Activated CD8-positive, alpha-beta T cell treated with anti-CD3 and anti-CD28 coated beads for 36 hours (primary cell): Measurements from ENCODE around the gene ERGIC1. TPM values are rescaled to one million over a fixed set of nuclear protein-coding genes. Genes with fewer than 3 reads are reported as not detected.

Experiments used
- ATAC-seq: fragments of 200-7000 bp; cut with Tn5 transposase; one replicate; pipeline ENCODE4 v1.10.0; 2021; ENCODE audit warnings: mild to moderate bottlenecking, moderate library complexity
- CTCF ChIA-PET: fragments of 350-600 bp; sonication (Branson Sonifier 250); formaldehyde crosslinking; loops from one replicate; lab custom pipeline; 2021; ENCODE audit warnings: antibody characterized with exemption; lab: Charles Lee
- POLR2A ChIA-PET: fragments of 350-600 bp; sonication (Branson Sonifier 250); formaldehyde crosslinking; loops from one replicate; lab custom pipeline; 2021; ENCODE audit warnings: antibody characterized with exemption; lab: Charles Lee
- DNase-seq: peaks from one replicate; pipeline ENCODE4 v3.0.0-alpha.2; 2020
- H3K27ac Mint-ChIP-seq: one replicate; pipeline ENCODE4 v1.8.0; 2021; ENCODE audit warnings: mild to moderate bottlenecking, mixed read lengths
- H3K27me3 Mint-ChIP-seq: one replicate; pipeline ENCODE4 v1.8.0; 2021; ENCODE audit warnings: mixed read lengths
- H3K36me3 Mint-ChIP-seq: one replicate; pipeline ENCODE4 v1.8.0; 2021; ENCODE audit warnings: low read depth, mixed read lengths
- H3K4me1 Mint-ChIP-seq: one replicate; pipeline ENCODE4 v1.8.0; 2021; ENCODE audit warnings: low read depth, mixed read lengths
- H3K4me3 Mint-ChIP-seq: one replicate; pipeline ENCODE4 v1.8.0; 2021; ENCODE audit warnings: mild to moderate bottlenecking, moderate library complexity, mixed read lengths
- H3K9me3 Mint-ChIP-seq: one replicate; pipeline ENCODE4 v1.8.0; 2021; ENCODE audit warnings: mixed read lengths
- intact Hi-C: fragments of 100-400 bp; cut with micrococcal nuclease; formaldehyde crosslinking; loops from one replicate; pipeline ENCODE4 v1.10.0; 2022
- total RNA-seq, 2 experiments: library from RNA; stranded (reverse); gene quantifications; one replicate each; pipeline ENCODE4 v1.2.3, GENCODE V29; 2021
- TF ChIP-seq, protein P1 (sequence below): fragments of 200-600 bp; IDR thresholded peaks from one replicate; pipeline ENCODE4 v1.8.0; 2022; ENCODE audit warnings: antibody characterized with exemption, mild to moderate bottlenecking

ERGIC1 gene
- total RNA-seq, 2 experiments from 2014 or later = 56.1 to 57.0 TPM

DNA sequence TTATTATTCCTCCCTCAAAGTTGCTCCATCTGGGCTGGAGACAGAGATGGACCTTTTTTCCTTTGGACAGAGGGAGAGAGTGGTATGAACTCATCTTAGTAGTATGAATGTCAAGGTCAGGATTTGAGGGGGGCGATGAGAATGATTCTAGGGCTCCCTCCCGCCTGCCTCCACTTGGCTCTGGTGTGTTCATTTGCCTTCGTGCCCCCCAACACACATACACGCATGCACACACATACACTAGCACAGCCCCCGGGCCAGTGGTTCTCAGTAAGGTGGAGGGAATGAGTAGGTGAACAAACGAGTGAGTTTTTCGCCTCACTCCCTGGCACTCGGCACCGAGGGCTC, 44.5 kb downstream of the ERGIC1 start:
- no peaks in the 10 kb centered on the region for H3K9me3 Mint-ChIP-seq
- H3K36me3 Mint-ChIP-seq = peaks cover 6% of the 10 kb centered on the region

DNA sequence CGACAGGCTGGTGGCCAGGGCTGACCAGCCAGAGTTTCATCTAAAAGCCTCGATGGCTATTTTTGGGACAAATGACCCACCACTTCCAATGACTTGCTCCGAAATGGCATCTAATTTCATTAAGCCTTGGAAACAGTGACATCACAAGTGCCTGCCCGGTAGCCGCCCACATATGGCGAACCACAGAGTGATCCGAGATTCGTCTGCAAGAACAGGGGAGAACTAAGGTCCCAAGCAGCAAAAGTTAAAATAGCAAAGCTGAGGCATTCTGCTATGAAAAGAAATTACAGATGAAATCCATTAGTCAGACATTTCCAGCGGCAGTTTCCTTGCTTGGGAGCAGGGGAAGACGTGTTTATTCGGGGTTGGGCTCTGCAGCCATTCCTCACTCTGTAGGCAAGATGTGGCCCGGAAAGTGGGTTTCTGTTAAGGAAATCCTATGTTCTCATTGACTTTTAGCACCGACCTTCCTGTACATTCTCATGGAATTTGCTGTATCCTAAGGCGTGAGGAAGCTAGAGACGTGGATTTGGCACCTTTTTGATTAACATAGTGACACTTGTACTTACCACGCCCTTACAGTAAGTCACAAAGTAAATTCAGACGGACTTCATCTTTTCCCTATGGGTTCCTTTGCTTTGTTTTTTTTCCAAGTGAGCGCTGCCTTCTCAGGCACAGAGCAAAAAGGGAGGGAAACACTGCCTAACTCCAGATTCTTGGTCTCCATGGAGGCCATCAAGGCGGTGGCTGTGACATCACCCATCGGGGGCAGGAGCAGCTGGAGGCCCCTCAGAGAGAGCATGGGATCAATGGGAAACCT, 45.1 kb downstream of the ERGIC1 start:
- Mint-ChIP-seq H3K36me3 (peaks cover 8% of the 10 kb centered on the region), H3K9me3 (no peaks in the 10 kb centered on the region), H3K4me1 (peaks cover 13% of the 10 kb centered on the region), H3K27me3 (no peaks in the 10 kb centered on the region), H3K27ac (no peak overlapping the region), H3K4me3 (no peak overlapping the region)
- CTCF ChIA-PET = interaction anchor here (1.1 to 1.6 kb wide), 2 partner anchors 156 to 164 kb away, joined by 3 to 5 read pairs; no protein-coding TSS in a partner anchor
- DNase-seq = no peak
- POLR2A ChIA-PET = no interaction called here
- ATAC-seq = no peak
- intact Hi-C loops = no loop called here
- TF ChIP-seq, protein P1, sequence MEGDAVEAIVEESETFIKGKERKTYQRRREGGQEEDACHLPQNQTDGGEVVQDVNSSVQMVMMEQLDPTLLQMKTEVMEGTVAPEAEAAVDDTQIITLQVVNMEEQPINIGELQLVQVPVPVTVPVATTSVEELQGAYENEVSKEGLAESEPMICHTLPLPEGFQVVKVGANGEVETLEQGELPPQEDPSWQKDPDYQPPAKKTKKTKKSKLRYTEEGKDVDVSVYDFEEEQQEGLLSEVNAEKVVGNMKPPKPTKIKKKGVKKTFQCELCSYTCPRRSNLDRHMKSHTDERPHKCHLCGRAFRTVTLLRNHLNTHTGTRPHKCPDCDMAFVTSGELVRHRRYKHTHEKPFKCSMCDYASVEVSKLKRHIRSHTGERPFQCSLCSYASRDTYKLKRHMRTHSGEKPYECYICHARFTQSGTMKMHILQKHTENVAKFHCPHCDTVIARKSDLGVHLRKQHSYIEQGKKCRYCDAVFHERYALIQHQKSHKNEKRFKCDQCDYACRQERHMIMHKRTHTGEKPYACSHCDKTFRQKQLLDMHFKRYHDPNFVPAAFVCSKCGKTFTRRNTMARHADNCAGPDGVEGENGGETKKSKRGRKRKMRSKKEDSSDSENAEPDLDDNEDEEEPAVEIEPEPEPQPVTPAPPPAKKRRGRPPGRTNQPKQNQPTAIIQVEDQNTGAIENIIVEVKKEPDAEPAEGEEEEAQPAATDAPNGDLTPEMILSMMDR = no peak

More for the DNA sequence above, 44.5 kb downstream of the ERGIC1 start:
- intact Hi-C loops = no loop called here
- CTCF ChIA-PET = no interaction called here
- Mint-ChIP-seq H3K27ac (no peak overlapping the region), H3K27me3 (no peaks in the 10 kb centered on the region), H3K4me1 (peaks cover 13% of the 10 kb centered on the region), H3K4me3 (no peak overlapping the region)
- ATAC-seq (no peak), DNase-seq (no peak)
- TF ChIP-seq, protein P1 = no peak
- POLR2A ChIA-PET = no interaction called here

DNA sequence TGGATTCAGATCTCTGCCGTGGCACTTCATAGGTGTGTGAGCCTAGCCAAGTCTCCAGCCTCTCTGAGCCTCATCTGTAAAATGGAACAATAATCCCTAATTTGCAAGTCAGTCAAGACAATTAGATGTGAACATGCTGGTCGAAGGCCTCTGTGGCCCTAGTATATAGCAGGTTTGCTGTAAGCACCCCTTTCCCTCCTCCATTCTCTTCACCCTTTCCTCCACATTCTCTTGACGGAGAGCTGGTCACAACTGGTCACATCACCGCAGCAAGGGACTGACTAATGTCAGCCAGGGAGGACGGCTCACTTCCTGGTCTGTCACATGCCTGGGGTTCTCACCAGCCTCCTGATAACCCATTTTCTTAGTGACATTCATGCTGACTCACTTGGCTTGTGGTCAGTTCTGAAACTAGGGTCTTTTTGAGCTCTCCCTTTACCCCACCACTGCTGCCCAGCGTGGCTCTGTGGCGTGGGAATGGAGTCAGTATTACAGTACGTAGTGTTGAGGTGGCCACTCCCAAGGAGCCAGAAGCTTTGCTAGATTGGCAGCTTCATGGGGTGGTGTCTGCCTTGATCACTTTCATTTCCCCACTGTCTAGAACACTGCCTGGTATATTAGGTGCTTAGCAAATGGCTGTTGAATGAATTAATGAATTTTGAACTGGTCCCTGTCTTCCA, 47.8 kb downstream of the ERGIC1 start:
- ATAC-seq = peak; percentile 88
- no peak overlapping the region for H3K4me3 Mint-ChIP-seq
- no peaks in the 10 kb centered on the region for H3K27me3 Mint-ChIP-seq
- peaks cover 8% of the 10 kb centered on the region for H3K36me3 Mint-ChIP-seq
- H3K27ac Mint-ChIP-seq = peak overlapping the region; percentile 13
- peaks cover 11% of the 10 kb centered on the region for H3K4me1 Mint-ChIP-seq
- TF ChIP-seq, protein P1 = no peak
- ChIA-PET POLR2A (interaction anchor here (0.6 to 0.9 kb wide), 2 partner anchors 13 kb away, joined by 3 to 4 read pairs; no protein-coding TSS in a partner anchor), CTCF (interaction anchor here (1.1 to 1.4 kb wide), 4 partner anchors 165 to 185 kb away, joined by 3 to 5 read pairs (median 4); no protein-coding TSS in a partner anchor)
- H3K9me3 Mint-ChIP-seq = no peaks in the 10 kb centered on the region
- DNase-seq = peak; percentile 46
- intact Hi-C loops = no loop called here

DNA sequence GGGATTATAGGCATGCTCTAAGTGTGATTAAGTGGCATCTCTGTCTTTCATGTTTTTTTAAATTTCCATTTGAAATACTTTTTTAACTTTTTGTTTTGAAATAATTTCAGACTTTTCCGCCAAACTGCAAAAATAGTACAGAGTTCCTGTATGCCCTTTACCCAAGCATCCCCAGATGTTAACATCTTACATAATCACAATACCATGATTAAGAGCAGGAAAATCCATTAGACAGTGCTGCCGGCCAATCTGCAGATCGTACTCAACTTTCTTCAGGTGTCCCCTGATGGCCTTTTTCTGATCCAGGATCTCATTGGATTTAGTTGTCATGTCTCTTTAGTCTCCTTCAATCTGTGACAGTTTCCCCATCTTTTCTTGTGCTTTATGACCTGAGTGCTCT, 49.0 kb downstream of the ERGIC1 start:
- no peaks in the 10 kb centered on the region for H3K27me3 Mint-ChIP-seq
- ATAC-seq = no peak
- H3K36me3 Mint-ChIP-seq = peaks cover 8% of the 10 kb centered on the region
- TF ChIP-seq, protein P1 = no peak
- DNase-seq = no peak
- H3K4me1 Mint-ChIP-seq = peaks cover 11% of the 10 kb centered on the region
- H3K27ac Mint-ChIP-seq = no peak overlapping the region
- H3K9me3 Mint-ChIP-seq = no peaks in the 10 kb centered on the region
- no peak overlapping the region for H3K4me3 Mint-ChIP-seq
- intact Hi-C loops = no loop called here
- ChIA-PET CTCF (no interaction called here), POLR2A (no interaction called here)
